ENCODE data around the gene ICE2. TPM values are rescaled to one million over a fixed set of nuclear protein-coding genes. Genes with fewer than 3 reads are reported as not detected.

Gene ICE2
- total RNA-seq, 6 experiments from 2014 or later: 29.3 to 36.9 (median 33.8) TPM

DNA sequence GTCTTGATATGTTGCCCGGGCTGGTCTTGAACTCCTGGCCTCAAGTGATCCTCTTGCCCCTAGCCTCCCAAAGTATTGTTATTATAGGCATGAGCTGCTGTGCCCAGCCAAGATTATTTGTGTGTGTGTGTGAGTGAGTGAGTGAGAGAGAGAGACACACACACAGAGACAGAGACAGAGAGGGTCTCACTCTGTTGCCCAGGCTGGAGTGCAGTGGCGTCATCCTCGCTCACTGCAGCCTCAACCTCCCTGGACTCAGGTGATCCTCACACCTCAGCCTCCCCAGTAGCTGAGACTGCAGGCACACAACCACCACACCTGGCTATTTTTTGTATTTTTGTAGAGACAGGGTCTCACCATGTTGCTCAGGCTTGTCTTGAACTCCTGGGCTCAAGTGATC, 5.8 kb downstream of the ICE2 start:
- DNase-seq: no peak
- Mint-ChIP-seq H3K4me3 (no peak overlapping the region), H3K9me3 (no peaks in the 10 kb centered on the region), H3K27ac (0 out of 2 replicates have a peak overlapping the region, but pooled peaks have one; percentile 3), H3K4me1 (ENCODE audit: low read depth) (peaks cover 46% of the 10 kb centered on the region), H3K36me3 (ENCODE audit: low read depth) (peaks cover 27% of the 10 kb centered on the region), H3K27me3 (ENCODE audit: insufficient read depth) (no peaks in the 10 kb centered on the region)
- TF ChIP-seq, protein P1, sequence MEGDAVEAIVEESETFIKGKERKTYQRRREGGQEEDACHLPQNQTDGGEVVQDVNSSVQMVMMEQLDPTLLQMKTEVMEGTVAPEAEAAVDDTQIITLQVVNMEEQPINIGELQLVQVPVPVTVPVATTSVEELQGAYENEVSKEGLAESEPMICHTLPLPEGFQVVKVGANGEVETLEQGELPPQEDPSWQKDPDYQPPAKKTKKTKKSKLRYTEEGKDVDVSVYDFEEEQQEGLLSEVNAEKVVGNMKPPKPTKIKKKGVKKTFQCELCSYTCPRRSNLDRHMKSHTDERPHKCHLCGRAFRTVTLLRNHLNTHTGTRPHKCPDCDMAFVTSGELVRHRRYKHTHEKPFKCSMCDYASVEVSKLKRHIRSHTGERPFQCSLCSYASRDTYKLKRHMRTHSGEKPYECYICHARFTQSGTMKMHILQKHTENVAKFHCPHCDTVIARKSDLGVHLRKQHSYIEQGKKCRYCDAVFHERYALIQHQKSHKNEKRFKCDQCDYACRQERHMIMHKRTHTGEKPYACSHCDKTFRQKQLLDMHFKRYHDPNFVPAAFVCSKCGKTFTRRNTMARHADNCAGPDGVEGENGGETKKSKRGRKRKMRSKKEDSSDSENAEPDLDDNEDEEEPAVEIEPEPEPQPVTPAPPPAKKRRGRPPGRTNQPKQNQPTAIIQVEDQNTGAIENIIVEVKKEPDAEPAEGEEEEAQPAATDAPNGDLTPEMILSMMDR (IDR thresholded peaks at IDR 0.05): no peak

DNA sequence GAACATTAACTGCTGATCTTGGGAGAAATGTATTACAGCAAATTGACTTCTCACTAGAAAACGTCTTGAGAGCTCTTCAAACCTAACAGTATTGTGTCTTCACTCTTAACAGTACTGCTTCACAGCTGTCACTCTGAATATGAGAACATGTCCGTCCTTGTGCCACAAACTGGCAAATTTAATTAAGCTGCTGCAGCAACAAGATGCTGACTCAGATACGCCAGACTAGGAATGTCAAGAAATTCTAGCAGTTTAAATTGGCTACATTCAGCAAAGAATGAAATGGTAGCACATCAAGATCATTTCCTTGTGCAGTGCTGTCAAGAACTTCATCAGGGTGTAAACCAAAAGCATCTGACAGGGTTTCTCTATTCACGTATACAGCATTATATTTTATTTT, 7.6 kb downstream of the ICE2 start:
- TF ChIP-seq, protein P1 (IDR thresholded peaks at IDR 0.05): no peak
- no peak for DNase-seq
- no peak overlapping the region for H3K27ac Mint-ChIP-seq

DNA sequence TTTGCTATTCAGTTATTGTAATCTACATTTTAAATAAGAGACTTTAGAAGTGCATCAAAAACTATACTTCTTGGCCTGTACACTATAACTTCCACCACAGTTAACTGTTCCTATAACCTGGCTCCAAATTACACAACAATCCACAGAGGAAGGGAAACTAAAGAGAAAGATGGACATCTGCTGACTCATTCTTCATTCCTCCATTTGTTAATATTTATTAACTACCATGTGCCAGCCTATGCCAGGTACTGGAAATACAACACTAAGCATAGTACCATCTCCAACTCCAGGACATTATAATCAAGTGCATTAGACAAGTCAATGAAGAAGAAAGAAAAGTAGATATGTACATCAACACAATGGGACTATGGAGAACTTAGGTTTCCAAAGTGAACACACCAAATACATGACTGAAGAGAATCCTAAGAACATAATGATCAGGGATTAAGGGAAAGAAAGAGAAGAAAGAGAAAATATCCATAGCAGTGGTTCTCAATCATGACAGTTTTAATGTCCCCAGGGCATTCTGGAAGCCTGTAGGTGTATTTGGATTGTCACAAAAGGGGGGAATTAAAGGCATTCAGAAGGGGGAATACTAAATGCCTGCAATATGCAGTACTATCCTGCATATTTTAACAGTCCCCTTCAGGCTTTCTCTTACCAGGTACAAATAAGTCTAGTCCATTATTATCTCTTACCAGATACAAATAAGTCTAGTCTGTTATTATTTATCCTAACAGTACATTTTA, 8.9 kb downstream of the ICE2 start:
- Mint-ChIP-seq H3K4me3 (no peak overlapping the region), H3K9me3 (no peaks in the 10 kb centered on the region), H3K4me1 (ENCODE audit: low read depth) (peaks cover 25% of the 10 kb centered on the region), H3K36me3 (ENCODE audit: low read depth) (peaks cover 27% of the 10 kb centered on the region), H3K27ac (peak overlapping the region; percentile 59), H3K27me3 (ENCODE audit: insufficient read depth) (no peaks in the 10 kb centered on the region)
- TF ChIP-seq, protein P1 (IDR thresholded peaks at IDR 0.05): no peak
- DNase-seq: no peak

More for the DNA sequence above, 7.6 kb downstream of the ICE2 start:
- Mint-ChIP-seq H3K9me3 (no peaks in the 10 kb centered on the region), H3K36me3 (ENCODE audit: low read depth) (peaks cover 28% of the 10 kb centered on the region), H3K27me3 (ENCODE audit: insufficient read depth) (no peaks in the 10 kb centered on the region), H3K4me3 (no peak overlapping the region), H3K4me1 (ENCODE audit: low read depth) (peaks cover 28% of the 10 kb centered on the region)

DNA sequence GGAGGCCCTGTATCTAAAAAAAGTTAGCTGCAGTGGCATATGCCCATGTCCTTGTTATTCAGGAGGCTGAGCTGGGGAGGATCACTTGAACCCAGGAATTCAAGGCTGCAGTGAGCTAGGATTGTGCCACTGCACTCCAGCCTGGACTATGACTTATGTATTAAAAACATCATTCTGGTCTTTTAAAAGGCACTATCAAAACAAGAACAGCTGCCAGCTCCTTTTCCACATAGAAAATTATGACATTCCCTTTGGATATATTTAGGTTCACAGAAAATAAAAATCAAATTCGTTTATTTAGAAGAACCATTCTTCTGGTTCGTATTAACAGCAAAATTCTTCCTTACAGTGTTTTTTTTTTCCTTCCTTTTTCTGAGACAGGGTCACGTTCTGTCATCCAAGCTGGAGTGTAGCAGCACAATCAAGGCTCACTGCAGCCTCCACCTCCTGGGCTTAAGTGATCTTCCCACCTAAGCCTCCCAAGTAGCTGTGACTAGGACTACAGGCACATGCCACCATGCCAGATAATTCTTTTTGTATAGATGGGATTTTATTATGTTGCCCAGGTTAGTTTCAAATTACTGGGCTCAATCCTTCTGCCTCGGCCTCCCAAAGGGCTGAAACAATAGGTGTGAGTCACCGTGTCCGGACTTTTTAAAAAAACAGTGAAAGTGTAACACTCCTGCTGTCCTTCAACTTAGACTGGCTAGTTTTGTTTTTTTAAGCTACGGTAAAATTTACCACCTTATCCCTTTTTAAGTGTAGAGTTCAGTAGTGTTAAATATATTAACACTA, 13.9 kb downstream of the ICE2 start:
- TF ChIP-seq, protein P1 (IDR thresholded peaks at IDR 0.05): no peak
- DNase-seq: no peak
- Mint-ChIP-seq H3K4me1 (ENCODE audit: low read depth) (peaks cover 24% of the 10 kb centered on the region), H3K36me3 (ENCODE audit: low read depth) (peaks cover 14% of the 10 kb centered on the region), H3K4me3 (no peak overlapping the region), H3K27me3 (ENCODE audit: insufficient read depth) (no peaks in the 10 kb centered on the region), H3K9me3 (no peaks in the 10 kb centered on the region), H3K27ac (no peak overlapping the region)

DNA sequence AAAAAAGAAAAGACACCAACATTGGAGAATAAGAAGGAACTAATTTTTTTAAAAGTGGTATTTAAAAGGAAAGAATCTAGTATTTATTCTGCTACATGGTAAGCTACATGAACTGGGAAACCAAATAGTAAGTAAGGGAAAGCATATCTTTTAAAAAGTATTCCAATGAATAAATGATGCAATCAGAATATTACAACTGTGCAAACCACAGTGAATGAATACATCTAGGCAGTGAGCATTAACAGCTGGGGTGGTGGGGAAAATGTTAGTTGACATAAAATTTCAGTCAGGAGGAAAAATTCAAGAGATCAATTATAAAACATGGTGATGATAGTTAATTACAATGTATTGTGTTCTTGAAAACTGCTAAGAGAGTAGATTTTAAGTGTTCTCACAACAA, 16.9 kb downstream of the ICE2 start:
- no peak overlapping the region for H3K27ac Mint-ChIP-seq
- TF ChIP-seq, protein P1 (IDR thresholded peaks at IDR 0.05): no peak
- no peak for DNase-seq
- no peaks in the 10 kb centered on the region for H3K27me3 Mint-ChIP-seq (ENCODE audit: insufficient read depth)
- H3K4me3 Mint-ChIP-seq: no peak overlapping the region
- H3K9me3 Mint-ChIP-seq: no peaks in the 10 kb centered on the region
- peaks cover 18% of the 10 kb centered on the region for H3K4me1 Mint-ChIP-seq (ENCODE audit: low read depth)
- no peaks in the 10 kb centered on the region for H3K36me3 Mint-ChIP-seq (ENCODE audit: low read depth)

All from HFFc6 (cell line).